Coronary artery (tissue), 2 donors: ENCODE results near the gene KRT86.
"Not testable (repeated sequence)": the region's sequence is repeated elsewhere in the genome, so short reads cannot be mapped to it uniquely, and the experiment has no call there.

ENCODE experiments used
- DNase-seq: peaks from one replicate; pipeline ENCODE4 v3.0.0-alpha.2; 2017; ENCODE audit warnings: low spot score
- H3K27ac ChIP-seq, 2 donors: fragments of 200-600 bp; sonication (generic); one replicate each; pipeline ENCODE4 v1.5.1; 2016 to 2019
- H3K4me3 ChIP-seq: fragments of 200-600 bp; sonication (generic); 2 replicates; pipeline ENCODE4 v1.5.1; 2016; ENCODE audit warnings: mild to moderate bottlenecking, moderate library complexity
- TF ChIP-seq, protein P1 (sequence below): fragments of 200-600 bp; sonication (generic); IDR thresholded peaks from one replicate; pipeline ENCODE4 v1.5.1; 2019; ENCODE audit warnings: antibody characterized with exemption

Gene KRT86

DNA sequence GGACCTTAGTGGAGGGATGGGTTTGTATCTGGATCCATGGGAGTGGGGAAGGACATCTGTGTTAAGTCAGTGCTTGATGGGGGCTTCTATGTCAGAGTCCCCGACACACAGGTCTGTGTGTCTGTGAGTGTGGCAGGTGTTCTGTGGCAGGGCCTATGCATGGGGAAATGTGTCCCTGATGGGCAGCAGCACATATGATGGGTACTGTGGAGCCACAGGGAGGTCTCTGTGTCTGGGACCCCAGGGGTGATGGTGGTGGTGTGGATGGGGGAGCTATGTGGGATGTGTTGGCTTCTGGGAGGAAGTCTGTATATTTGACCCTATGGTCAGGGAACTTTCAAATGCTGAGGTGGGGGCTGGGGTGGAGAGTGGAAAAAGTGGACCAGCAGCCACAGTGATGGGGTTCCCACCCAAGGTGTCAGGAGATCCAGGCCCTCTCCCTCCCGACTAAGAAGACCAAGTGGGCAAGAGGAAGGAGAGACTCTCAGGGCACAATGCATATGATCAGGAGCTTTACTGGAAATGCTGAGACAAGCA, 24.9 kb upstream of the KRT86 start:
- DNase-seq, result no peak
- Histone ChIP-seq H3K27ac (peak overlapping the region; percentile 78 to 84), H3K4me3 (peak overlapping the region; percentile 39)
- TF ChIP-seq, protein P1, sequence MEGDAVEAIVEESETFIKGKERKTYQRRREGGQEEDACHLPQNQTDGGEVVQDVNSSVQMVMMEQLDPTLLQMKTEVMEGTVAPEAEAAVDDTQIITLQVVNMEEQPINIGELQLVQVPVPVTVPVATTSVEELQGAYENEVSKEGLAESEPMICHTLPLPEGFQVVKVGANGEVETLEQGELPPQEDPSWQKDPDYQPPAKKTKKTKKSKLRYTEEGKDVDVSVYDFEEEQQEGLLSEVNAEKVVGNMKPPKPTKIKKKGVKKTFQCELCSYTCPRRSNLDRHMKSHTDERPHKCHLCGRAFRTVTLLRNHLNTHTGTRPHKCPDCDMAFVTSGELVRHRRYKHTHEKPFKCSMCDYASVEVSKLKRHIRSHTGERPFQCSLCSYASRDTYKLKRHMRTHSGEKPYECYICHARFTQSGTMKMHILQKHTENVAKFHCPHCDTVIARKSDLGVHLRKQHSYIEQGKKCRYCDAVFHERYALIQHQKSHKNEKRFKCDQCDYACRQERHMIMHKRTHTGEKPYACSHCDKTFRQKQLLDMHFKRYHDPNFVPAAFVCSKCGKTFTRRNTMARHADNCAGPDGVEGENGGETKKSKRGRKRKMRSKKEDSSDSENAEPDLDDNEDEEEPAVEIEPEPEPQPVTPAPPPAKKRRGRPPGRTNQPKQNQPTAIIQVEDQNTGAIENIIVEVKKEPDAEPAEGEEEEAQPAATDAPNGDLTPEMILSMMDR, result no peak

- Histone ChIP-seq H3K27ac (peak overlapping the region; percentile 78 to 84), H3K4me3 (peak overlapping the region; percentile 39)
- TF ChIP-seq, protein P1, result no peak
- peak; percentile 68 for DNase-seq
Measured at GRCh38 chr12:52250048-52250990, 24.1 kb upstream of the KRT86 start.

GRCh38 chr12:52251367-52252051, 22.9 kb upstream of the KRT86 start:
- no peak overlapping the region for H3K27ac ChIP-seq
- TF ChIP-seq, protein P1, result no peak
- no peak overlapping the region for H3K4me3 ChIP-seq
- peak; percentile 38 for DNase-seq

- not testable (repeated sequence) for H3K27ac ChIP-seq, H3K4me3 ChIP-seq, DNase-seq
Measured at GRCh38 chr12:52252175-52252615, 22.2 kb upstream of the KRT86 start.

- Histone ChIP-seq H3K4me3 (no peak overlapping the region), H3K27ac (no peak overlapping the region)
- DNase-seq, result no peak
- TF ChIP-seq, protein P1, result no peak
Measured at GRCh38 chr12:52252728-52253343, 21.6 kb upstream of the KRT86 start.

- TF ChIP-seq, protein P1, result no peak
- no peak for DNase-seq
- no peak overlapping the region for H3K27ac ChIP-seq
- no peak overlapping the region for H3K4me3 ChIP-seq
Measured at GRCh38 chr12:52253391-52254179, 20.9 kb upstream of the KRT86 start.
